ENCODE measurements around the gene PTPRN2.
A peak's percentile ranks its signal among the peaks of the same experiment; 100 is the strongest.

PTPRN2 gene

GRCh38 chr7:157971501-157971900 lies 616.1 kb downstream of the PTPRN2 start:
- Histone ChIP-seq H3K27ac (no peak overlapping the region), H3K4me3 (no peak overlapping the region)
- DNase-seq (ENCODE audit: low spot score), result no peak
- TF ChIP-seq CTCF (IDR thresholded peaks at IDR 0.05), result no peak

DNA sequence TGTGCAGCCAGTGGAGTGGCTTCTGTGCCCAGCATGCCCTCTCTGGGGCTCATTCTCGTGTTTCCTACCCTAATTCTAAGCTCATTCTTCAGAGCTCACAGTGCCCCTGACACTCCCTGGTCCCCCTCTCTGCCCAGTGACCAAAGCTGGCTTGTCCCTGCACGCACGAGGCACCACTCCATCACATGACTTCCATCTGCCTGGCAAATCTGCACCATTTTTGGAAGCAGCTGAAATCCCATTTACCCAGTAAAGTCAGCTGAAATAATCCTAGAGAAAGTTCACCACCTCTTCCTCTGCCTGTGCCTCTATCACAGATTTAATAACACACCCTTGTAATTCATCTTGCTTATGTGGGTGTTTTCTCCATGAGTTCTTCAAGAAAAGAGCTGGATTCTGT lies 616.9 kb downstream of the PTPRN2 start:
- H3K27ac ChIP-seq, result no peak overlapping the region
- no peak for DNase-seq (ENCODE audit: low spot score)
- no peak overlapping the region for H3K4me3 ChIP-seq
- no peak for TF ChIP-seq CTCF (IDR thresholded peaks at IDR 0.05)

DNA sequence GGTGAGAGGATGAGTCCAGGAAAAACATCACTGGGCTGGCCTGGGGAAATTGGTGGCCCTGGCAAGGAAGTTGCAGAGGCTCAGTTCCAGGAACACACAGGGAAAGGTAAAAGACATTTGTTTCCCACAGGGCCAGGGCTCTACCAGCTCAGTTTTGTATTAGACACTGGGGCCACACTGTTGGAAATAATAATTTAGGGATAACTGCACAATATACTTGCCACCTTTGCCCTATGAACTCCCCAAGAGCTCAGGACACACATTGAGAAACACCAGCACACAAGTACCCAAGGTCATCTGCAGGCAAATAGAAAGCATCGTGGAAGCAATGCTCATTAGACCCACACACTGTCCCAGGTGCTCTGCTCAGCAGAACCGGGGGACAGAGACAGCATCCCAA lies 617.6 kb downstream of the PTPRN2 start:
- H3K27ac ChIP-seq, result no peak overlapping the region
- no peak overlapping the region for H3K4me3 ChIP-seq
- TF ChIP-seq CTCF (IDR thresholded peaks at IDR 0.05), result no peak
- peak; percentile 19 for DNase-seq (ENCODE audit: low spot score)

- no peak for DNase-seq (ENCODE audit: low spot score)
- Histone ChIP-seq H3K4me3 (no peak overlapping the region), H3K27ac (no peak overlapping the region)
- TF ChIP-seq CTCF (IDR thresholded peaks at IDR 0.05), result no peak
Observed at GRCh38 chr7:157966490-157966889, 621.1 kb downstream of the PTPRN2 start.

GRCh38 chr7:157964521-157964920 lies 623.1 kb downstream of the PTPRN2 start:
- no peak overlapping the region for H3K4me3 ChIP-seq
- TF ChIP-seq CTCF (IDR thresholded peaks at IDR 0.05), result no peak
- DNase-seq (ENCODE audit: low spot score), result peak; percentile 46
- no peak overlapping the region for H3K27ac ChIP-seq

DNA sequence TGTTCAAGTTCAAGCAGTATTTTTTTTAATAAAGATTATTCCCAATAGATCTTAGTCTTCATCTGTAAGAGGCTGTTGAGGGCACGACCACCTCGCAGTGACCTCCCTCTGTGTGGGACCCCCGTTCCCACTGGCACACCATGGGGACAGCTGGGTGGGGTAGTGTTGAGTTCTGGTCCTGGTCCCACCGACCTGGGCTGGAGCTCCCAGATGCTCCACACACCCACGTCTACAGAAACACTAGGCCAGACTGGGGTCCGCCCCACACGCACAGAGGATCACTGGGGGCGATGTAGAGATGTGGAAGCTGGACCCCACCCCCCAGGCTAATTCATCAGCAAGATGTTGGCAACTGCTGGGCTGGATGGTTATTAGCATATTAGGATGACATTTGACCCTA lies 623.6 kb downstream of the PTPRN2 start:
- no peak overlapping the region for H3K4me3 ChIP-seq
- peak; percentile 36 for DNase-seq (ENCODE audit: low spot score)
- TF ChIP-seq CTCF (IDR thresholded peaks at IDR 0.05), result no peak
- no peak overlapping the region for H3K27ac ChIP-seq

DNA sequence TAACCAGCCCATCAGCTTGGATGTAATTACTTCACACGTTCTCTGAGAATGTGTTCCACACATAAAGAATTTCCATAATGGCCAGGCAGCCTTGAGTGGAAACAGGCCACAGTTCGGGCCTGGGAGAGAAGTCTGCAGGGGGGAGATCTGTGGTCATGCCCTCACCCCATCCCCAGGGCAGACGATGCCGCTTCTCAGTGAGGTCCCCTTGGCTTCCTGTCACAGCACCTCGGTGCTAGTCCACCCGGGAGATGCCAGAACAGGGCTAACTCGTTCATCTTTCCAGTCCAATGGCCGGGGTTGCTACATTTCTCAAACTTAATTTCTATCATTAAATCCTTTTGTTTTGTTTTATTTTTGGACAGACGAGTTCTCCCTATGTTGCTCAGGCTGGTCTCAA lies 624.1 kb downstream of the PTPRN2 start:
- Histone ChIP-seq H3K4me3 (no peak overlapping the region), H3K27ac (no peak overlapping the region)
- peak; percentile 31 for DNase-seq (ENCODE audit: low spot score)
- no peak for TF ChIP-seq CTCF (IDR thresholded peaks at IDR 0.05)
